Measurements from ENCODE around the gene KLF3. TPM values are rescaled to one million over a fixed set of nuclear protein-coding genes. Genes with fewer than 3 reads are reported as not detected.

KLF3 gene
- total RNA-seq, 1 experiment from 2014 or later: 16.8 TPM

DNA sequence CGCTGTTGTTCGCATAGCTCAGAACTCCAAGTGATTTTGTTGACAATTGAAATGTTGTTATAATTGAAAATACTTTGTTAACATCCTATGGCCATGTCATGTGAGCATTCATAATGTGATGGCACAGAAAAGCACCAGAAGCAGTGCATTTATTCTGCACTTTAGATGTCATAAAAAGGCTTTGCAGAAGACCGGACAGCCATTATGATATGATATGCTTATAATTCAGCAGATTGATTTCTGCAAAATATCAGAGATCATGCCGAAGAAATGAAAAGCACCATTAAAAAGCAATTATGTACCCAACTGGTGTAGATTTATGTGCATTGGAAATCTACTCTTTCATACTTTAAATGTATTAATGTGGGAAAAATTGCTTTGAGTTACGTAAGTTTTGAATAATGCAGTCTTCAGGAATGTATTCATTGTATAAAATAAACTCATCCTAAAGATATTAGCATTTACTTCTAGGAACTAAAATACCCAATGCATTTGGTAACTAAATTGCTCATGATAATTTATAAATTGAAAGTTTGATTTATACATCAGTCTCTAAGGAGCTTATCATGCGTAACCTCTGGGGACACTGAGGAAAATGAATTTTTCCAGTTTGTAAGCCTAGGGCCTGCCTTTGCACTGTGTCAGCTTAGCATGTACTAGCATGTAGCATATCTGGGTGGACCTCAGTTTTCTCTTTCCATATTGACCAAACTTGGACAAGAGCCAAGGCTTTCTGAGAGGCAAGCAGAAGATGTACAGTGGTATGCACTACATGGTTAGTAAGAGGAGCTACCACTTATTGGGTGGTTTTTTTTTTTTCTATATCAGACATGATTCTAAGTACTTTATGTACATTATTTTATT, 75.2 kb downstream of the KLF3 start:
- Mint-ChIP-seq H3K27ac (no peak overlapping the region), H3K36me3 (no peaks in the 10 kb centered on the region), H3K4me1 (no peaks in the 10 kb centered on the region), H3K27me3 (ENCODE audit: low read depth) (no peaks in the 10 kb centered on the region), H3K9me3 (peaks cover 14% of the 10 kb centered on the region), H3K4me3 (no peak overlapping the region)
- TF ChIP-seq SMAD4 (CRISPR knock-in tag; IDR thresholded peaks at IDR 0.05): no peak
- TF ChIP-seq, protein P1, sequence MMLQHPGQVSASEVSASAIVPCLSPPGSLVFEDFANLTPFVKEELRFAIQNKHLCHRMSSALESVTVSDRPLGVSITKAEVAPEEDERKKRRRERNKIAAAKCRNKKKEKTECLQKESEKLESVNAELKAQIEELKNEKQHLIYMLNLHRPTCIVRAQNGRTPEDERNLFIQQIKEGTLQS (CRISPR knock-in tag; conservative IDR thresholded peaks at IDR 0.05): no peak
- no peak for TF ChIP-seq SOX15 (CRISPR knock-in tag; IDR thresholded peaks at IDR 0.05)
- no peak for TF ChIP-seq NR1H2 (CRISPR knock-in tag; IDR thresholded peaks at IDR 0.05)
- TF ChIP-seq, protein P2, sequence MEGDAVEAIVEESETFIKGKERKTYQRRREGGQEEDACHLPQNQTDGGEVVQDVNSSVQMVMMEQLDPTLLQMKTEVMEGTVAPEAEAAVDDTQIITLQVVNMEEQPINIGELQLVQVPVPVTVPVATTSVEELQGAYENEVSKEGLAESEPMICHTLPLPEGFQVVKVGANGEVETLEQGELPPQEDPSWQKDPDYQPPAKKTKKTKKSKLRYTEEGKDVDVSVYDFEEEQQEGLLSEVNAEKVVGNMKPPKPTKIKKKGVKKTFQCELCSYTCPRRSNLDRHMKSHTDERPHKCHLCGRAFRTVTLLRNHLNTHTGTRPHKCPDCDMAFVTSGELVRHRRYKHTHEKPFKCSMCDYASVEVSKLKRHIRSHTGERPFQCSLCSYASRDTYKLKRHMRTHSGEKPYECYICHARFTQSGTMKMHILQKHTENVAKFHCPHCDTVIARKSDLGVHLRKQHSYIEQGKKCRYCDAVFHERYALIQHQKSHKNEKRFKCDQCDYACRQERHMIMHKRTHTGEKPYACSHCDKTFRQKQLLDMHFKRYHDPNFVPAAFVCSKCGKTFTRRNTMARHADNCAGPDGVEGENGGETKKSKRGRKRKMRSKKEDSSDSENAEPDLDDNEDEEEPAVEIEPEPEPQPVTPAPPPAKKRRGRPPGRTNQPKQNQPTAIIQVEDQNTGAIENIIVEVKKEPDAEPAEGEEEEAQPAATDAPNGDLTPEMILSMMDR (IDR thresholded peaks at IDR 0.05): no peak
- no peak for TF ChIP-seq ELF4 (CRISPR knock-in tag; IDR thresholded peaks at IDR 0.05; ENCODE audit: low read depth)
- TF ChIP-seq, protein P3, sequence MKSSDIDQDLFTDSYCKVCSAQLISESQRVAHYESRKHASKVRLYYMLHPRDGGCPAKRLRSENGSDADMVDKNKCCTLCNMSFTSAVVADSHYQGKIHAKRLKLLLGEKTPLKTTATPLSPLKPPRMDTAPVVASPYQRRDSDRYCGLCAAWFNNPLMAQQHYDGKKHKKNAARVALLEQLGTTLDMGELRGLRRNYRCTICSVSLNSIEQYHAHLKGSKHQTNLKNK (CRISPR knock-in tag; IDR thresholded peaks at IDR 0.05): no peak
- TF ChIP-seq, protein P4, sequence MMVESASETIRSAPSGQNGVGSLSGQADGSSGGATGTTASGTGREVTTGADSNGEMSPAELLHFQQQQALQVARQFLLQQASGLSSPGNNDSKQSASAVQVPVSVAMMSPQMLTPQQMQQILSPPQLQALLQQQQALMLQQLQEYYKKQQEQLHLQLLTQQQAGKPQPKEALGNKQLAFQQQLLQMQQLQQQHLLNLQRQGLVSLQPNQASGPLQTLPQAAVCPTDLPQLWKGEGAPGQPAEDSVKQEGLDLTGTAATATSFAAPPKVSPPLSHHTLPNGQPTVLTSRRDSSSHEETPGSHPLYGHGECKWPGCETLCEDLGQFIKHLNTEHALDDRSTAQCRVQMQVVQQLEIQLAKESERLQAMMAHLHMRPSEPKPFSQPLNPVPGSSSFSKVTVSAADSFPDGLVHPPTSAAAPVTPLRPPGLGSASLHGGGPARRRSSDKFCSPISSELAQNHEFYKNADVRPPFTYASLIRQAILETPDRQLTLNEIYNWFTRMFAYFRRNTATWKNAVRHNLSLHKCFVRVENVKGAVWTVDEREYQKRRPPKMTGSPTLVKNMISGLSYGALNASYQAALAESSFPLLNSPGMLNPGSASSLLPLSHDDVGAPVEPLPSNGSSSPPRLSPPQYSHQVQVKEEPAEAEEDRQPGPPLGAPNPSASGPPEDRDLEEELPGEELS (CRISPR knock-in tag; IDR thresholded peaks at IDR 0.05): no peak
- no peak for TF ChIP-seq FOXP1 (CRISPR knock-in tag; IDR thresholded peaks at IDR 0.05; ENCODE audit: borderline replicate concordance)
- TF ChIP-seq GRHL2 (CRISPR knock-in tag; IDR thresholded peaks at IDR 0.05; ENCODE audit: insufficient replicate concordance, severe bottlenecking): no peak
- no peak for TF ChIP-seq TP53 (CRISPR knock-in tag; IDR thresholded peaks at IDR 0.05)
- TF ChIP-seq GTF2I (CRISPR knock-in tag; conservative IDR thresholded peaks at IDR 0.05): no peak
- no peak for TF ChIP-seq ZNF219 (CRISPR knock-in tag; IDR thresholded peaks at IDR 0.05; ENCODE audit: borderline replicate concordance)
- no peak for TF ChIP-seq EMX1 (CRISPR knock-in tag; IDR thresholded peaks at IDR 0.05)
- TF ChIP-seq, protein P5, sequence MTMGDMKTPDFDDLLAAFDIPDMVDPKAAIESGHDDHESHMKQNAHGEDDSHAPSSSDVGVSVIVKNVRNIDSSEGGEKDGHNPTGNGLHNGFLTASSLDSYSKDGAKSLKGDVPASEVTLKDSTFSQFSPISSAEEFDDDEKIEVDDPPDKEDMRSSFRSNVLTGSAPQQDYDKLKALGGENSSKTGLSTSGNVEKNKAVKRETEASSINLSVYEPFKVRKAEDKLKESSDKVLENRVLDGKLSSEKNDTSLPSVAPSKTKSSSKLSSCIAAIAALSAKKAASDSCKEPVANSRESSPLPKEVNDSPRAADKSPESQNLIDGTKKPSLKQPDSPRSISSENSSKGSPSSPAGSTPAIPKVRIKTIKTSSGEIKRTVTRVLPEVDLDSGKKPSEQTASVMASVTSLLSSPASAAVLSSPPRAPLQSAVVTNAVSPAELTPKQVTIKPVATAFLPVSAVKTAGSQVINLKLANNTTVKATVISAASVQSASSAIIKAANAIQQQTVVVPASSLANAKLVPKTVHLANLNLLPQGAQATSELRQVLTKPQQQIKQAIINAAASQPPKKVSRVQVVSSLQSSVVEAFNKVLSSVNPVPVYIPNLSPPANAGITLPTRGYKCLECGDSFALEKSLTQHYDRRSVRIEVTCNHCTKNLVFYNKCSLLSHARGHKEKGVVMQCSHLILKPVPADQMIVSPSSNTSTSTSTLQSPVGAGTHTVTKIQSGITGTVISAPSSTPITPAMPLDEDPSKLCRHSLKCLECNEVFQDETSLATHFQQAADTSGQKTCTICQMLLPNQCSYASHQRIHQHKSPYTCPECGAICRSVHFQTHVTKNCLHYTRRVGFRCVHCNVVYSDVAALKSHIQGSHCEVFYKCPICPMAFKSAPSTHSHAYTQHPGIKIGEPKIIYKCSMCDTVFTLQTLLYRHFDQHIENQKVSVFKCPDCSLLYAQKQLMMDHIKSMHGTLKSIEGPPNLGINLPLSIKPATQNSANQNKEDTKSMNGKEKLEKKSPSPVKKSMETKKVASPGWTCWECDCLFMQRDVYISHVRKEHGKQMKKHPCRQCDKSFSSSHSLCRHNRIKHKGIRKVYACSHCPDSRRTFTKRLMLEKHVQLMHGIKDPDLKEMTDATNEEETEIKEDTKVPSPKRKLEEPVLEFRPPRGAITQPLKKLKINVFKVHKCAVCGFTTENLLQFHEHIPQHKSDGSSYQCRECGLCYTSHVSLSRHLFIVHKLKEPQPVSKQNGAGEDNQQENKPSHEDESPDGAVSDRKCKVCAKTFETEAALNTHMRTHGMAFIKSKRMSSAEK (CRISPR knock-in tag; IDR thresholded peaks at IDR 0.05; ENCODE audit: borderline replicate concordance): no peak
- TF ChIP-seq FOXJ3 (CRISPR knock-in tag; IDR thresholded peaks at IDR 0.05; ENCODE audit: borderline replicate concordance): no peak
- TF ChIP-seq, protein P6, sequence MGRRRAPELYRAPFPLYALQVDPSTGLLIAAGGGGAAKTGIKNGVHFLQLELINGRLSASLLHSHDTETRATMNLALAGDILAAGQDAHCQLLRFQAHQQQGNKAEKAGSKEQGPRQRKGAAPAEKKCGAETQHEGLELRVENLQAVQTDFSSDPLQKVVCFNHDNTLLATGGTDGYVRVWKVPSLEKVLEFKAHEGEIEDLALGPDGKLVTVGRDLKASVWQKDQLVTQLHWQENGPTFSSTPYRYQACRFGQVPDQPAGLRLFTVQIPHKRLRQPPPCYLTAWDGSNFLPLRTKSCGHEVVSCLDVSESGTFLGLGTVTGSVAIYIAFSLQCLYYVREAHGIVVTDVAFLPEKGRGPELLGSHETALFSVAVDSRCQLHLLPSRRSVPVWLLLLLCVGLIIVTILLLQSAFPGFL (CRISPR knock-in tag; IDR thresholded peaks at IDR 0.05; ENCODE audit: borderline replicate concordance): no peak
- TF ChIP-seq SMAD3 (CRISPR knock-in tag; IDR thresholded peaks at IDR 0.05; ENCODE audit: borderline replicate concordance): no peak
- TF ChIP-seq, protein P7, sequence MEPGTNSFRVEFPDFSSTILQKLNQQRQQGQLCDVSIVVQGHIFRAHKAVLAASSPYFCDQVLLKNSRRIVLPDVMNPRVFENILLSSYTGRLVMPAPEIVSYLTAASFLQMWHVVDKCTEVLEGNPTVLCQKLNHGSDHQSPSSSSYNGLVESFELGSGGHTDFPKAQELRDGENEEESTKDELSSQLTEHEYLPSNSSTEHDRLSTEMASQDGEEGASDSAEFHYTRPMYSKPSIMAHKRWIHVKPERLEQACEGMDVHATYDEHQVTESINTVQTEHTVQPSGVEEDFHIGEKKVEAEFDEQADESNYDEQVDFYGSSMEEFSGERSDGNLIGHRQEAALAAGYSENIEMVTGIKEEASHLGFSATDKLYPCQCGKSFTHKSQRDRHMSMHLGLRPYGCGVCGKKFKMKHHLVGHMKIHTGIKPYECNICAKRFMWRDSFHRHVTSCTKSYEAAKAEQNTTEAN (CRISPR knock-in tag; IDR thresholded peaks at IDR 0.05): no peak
- POLR2A ChIA-PET: no interaction called here
- CTCF ChIA-PET: no interaction called here
- ATAC-seq (no peak), DNase-seq (ENCODE audit: low spot score) (no peak)

Data from WTC11 (cell line).